HG03442 (cell line): Measurements from ENCODE around the gene GSG1L.

Experiments used
- ATAC-seq: cut with Tn5 transposase; IDR thresholded peaks from one replicate; pipeline ENCODE4 v1.9.1; 2021; ENCODE audit warnings: mild to moderate bottlenecking, moderate library complexity; ENCODE audit not compliant: unreplicated experiment

GSG1L gene

GRCh38 chr16:28063591-28064061 lies at the start of gene GSG1L:
TSS of gene GSG1L (minus strand) at chr16:28063714. CDS start at chr16:28063424, 290 bp downstream.
- no peak for ATAC-seq

DNA sequence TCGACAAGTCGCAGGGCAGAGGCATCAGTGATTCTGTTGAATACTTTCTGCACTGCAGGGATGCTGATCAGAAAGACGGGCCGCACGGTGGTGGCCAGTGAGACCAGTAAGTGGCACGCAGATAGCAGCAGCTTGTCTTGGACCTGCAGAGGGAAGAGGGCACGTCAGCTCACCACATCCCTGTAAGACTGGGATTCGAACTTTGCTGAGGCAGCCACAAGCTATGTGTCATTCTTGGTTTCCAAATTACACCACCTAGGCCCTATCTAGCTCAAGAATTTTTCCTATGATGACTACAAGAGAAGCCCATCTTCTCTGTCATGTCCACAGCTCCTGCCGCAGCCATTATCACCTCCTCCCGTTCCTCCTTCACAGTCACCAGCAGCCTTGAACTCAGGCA lies 49.4 kb upstream of the GSG1L start:
- ATAC-seq: no peak

DNA sequence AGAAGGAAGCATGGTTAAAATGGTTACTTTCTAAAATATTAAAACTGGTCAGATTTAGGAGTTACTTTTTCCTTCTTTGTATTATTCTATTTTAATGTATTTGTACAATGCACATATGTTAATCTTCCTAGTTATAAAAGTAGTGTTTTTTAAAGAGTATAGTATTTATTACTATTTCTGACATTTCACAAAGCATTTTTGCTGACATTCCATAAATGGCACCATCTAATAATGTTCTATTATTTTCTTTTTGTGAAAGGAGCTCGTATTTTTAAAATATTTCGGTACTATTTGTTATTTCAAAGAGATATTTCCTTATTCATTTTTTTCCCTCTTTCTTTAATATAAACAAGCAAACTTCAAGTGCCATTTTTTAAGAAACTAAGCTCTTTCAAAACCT lies 47.5 kb upstream of the GSG1L start:
- ATAC-seq: no peak

DNA sequence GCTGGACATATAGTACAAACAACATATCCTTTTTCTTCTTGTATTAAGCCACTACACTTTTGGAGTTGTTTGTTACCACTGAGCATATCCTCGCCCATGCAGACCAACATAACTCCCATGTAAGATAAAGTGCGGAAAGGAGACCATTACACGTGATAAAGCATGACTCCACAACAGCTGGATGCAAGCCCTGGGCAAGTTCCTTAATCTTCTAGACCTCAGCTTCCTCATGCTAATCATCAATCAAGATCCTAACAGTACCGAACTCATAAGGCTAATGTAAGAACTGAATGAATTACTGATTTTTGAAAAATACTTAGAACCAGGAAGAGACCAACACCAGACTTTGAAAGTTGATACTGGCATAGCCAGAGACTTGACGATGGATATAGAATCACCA lies 47.0 kb upstream of the GSG1L start:
- no peak for ATAC-seq

DNA sequence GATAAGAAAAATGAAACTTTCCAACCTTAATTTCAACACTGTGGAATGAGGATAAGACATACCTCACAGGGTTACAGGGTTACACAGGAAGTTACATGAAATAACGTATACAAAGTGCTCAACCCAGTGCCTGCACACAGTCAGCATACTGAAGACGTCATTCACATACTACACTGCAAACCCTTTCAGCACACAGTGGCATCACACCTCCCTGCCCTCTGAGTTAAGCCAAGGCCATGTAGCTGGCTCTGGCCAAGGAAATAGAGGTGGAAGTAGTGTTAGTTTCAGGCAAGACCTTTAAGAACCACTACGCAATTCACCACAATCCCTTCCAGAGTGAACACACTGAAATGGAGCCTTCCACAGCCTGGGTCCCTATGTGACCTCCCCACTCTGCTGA lies 46.6 kb upstream of the GSG1L start:
- ATAC-seq: no peak

DNA sequence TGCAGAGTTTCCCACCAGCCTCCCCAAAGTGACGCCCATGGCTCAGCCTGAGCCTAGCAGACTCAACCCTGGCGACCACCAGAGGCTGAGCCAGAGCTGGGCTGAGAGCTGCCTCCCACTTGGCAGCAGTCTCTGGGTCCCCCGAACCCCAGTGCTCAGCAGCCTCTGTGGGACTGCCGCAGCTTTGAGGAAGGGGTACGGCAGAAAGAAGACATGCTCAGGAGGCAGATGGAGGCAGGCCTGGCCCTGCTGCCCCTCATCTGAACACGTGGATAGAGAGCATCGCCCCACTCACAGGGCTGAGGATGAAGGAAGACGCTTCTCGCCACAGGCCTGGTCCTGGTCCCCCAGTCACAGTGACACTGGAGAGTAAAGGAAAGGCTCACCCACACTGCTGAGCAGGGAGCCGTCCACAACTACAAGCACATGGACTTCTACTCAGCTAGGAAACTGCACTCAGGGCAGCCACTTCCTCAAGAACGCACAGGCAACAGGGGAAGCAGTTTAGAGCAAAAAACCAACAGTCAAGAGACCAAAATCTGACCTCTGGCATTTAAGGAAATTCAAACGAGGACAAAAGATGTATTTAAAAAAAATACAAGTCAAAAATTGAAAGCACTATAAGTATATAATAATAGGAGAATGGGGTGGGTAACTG lies 45.2 kb upstream of the GSG1L start:
- no peak for ATAC-seq

DNA sequence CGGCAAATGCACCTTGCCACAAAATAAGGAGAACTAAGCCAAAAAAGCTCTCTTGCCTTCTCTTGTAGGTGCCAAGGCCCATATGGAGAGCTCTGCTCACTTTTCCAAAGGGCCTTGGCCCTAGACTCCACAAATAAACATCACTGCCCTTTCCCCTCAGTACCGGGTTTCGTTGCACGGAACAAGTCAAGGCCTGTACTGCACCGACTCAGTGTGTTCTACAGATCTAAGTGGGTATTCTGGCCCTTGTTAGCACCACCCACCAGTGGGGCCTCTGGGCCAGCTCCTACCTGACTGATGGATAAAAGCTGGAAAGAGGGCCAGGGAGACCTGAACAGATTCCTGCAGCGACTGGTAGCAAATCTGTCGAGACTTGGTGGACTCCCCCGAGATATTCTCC lies 43.7 kb upstream of the GSG1L start:
- no peak for ATAC-seq

- ATAC-seq: no peak
Observed at GRCh38 chr16:28106467-28107215, 43.1 kb upstream of the GSG1L start.

- ATAC-seq: no peak
Observed at GRCh38 chr16:28105954-28106353, 42.4 kb upstream of the GSG1L start.

DNA sequence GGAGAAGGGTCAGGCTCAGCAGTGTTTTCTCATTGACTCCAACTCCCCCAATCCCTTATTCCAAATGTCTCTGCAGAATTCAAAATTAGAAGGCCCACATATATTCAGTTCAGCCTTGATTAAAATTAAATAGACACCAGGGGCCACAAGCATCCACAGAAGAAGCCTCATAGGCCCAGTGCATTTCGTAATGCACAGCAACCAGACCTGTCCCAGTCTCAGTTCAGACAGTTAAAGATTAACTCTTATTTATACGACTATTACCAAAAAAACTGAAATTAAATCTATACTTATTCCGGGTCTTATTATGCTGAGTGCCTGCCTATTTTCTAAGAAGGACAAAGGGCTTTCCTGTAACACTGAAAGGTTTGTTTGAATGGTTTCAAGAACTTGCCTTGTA lies 41.8 kb upstream of the GSG1L start:
- ATAC-seq: no peak

- no peak for ATAC-seq
Observed at GRCh38 chr16:28104404-28104803, 40.9 kb upstream of the GSG1L start.

- no peak for ATAC-seq
Observed at GRCh38 chr16:28103516-28104170, 40.1 kb upstream of the GSG1L start.

- ATAC-seq: no peak
Observed at GRCh38 chr16:28101533-28101890, 38.0 kb upstream of the GSG1L start.

DNA sequence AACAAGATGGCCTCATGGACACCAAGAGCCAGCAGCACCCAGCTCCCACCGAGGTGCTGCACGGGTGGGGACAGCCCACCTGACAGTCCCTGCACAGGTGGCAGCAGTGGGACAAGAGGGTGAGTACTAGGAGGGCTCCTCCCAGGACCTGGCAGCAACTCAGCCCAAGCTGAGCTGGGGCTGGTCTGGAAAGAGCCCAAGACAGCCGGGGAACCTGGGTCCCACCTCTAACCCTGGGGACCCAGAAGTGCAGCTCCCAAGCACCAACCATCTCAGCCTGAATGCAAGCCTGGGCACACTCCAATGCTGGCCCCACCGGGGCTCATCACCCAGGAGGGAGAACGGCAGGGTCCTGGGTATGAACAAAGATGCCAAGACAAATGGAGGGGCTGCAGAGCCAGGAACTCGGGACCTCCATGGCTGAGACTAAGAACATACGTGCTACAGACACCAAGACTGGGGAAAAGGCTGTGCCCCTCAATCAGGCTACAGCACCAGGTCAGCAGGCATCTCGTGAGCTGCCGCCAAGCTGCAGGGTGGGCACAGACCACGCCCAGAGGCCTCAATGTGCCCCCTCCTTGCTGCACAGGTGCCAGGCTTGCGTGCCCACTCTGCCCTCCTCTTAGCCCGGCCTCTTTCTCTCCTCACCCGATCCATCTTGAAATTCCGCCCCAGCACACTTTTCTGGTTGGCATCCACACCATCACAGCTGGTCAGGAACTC lies 37.5 kb upstream of the GSG1L start:
- no peak for ATAC-seq

DNA sequence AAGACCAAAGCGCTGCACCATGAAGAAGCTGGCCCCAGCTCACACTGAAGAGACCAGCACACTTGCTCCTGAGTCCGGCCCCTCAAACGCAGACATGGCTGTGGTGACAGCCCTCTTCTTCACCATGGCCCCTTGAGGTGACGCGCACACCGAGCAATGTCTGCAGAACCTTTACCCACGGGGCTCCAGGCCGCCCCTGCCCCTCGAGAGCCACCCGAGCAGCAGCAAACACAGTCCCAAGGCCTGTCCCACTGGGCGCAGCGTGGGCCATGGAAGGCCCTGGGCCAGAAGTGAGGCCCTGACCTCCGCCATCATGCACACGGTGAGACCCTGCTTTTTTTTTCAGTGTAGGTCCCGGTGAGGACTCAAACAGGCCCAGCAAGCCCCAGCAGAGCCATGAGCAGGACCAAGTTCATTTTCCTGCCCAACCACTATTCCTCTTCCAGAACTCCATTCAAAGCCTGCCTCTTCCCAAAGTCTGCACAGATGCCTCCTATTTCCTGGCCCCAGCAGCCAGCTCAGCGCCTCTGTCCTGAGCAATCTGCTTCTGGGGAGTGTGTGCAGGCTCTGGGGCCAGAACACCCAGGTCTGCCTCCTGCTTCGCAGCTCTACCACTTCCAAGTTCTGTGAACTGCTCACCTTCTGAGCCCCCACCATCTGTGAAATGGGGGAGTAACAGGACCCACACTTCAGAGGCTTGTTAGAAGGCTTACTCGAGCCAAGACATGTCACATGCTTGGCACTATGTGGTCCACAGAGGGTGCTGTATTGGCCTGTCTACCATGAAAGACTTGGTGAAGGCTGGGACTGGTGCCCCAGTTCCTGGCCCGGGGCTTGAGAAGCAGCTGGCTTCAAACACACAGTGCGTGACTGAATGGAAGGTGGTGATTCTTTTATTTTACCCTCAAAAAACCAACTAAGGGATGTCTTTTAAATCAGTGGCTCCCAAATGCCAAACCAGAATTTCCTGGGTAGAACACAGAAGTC lies 35.7 kb upstream of the GSG1L start:
- ATAC-seq: no peak

- no peak for ATAC-seq
Observed at GRCh38 chr16:28098171-28098958, 34.9 kb upstream of the GSG1L start.

DNA sequence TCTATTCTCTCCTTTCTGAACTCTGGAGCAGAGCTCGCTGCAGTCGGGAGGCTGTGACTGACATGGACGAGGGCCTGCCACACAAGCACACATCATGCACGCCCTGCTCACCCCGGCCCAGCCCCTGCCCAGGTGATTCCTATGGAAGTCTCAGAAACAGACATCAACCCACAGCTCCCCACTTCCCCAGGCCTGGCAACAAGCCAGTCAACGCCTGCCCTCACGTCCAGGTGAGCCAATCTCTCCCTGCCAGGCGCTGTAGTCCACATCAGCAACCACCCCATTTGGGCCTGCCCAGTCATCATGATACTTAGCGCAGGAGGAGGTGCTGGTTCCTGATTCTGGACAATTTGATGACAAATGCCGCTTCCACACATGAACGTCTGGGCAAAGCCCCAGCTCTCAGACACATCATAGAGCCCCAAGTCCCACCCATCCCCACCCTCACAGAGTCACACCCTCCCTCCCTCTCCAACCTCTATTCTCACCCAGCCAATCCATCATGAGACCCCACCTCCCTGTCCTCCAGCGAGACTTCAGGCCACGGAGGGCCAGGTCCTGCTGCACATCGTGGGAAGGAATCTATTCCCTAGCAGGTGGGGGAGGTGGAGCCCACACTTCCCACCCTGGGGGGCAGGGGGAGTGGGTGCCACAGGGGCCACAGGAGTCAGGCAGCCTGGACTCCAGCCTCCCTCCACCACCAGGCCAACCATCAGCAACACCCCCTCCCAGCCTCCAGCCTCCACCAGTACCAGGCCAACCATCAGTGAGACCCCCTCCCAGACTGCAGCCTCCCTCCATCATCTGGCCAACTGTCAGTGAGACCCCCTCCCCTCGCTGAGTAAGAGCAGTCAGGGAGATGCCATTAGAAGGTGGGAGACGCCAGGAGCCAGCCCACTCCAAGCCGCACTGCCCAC lies 33.7 kb upstream of the GSG1L start:
- ATAC-seq: no peak

GRCh38 chr16:28093385-28093725 lies 29.8 kb upstream of the GSG1L start:
- no peak for ATAC-seq
